Measurements from ENCODE around the gene CFAP410.

The CFAP410 gene

DNA sequence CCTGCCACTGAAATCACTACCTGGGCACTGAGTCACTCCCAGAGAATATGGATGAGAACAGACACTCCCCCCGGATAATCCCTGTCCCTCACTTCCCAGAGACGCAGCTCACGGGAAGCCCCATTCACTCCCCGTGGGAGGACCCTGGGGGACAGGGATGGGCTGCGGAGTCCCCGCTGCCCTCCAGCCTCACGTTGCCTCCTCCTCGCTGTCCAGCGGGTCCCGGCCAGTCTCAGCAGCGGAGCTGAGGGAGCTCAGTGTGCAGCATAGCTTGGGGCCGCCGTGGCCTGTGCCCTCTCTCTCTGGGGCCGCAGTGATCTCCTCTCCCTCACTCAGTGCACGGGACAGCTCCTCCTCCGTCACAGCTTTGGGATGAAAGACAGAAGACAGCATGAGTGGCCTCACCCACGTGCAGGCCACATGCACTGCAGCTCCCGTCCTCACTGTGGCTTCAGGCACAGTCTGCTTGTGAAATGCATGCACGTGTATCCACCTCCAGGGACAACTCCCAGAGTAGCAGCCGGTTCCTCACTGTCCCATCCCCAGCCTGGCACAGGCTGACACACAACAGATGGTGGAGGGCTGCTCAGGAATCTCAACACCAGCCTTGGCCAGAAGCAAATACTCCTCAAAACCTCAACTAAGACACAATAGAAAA lies 7.4 kb downstream of the CFAP410 start:
- no peak for DNase-seq (ENCODE audit: low read depth, low spot score)

DNA sequence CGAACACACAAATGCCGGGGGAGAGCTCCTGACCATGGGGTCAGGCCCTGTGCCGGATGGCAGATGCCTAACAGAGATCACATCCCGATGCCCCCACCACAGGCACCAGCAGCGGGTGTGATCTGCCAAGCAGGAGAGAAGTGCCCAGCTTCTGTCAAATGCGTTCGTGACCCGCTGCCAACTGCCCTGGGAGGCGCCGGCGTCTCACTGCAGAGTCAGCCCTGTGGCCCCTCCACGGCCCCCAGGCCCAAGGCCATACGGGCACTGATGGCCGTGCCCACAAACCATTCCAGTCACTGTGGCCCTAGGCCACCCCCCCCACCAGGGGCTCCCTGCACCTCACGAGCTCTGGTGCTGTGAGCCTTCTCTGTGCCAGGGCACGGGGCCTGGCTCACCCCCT lies 8.0 kb downstream of the CFAP410 start:
- no peak for DNase-seq (ENCODE audit: low read depth, low spot score)

DNA sequence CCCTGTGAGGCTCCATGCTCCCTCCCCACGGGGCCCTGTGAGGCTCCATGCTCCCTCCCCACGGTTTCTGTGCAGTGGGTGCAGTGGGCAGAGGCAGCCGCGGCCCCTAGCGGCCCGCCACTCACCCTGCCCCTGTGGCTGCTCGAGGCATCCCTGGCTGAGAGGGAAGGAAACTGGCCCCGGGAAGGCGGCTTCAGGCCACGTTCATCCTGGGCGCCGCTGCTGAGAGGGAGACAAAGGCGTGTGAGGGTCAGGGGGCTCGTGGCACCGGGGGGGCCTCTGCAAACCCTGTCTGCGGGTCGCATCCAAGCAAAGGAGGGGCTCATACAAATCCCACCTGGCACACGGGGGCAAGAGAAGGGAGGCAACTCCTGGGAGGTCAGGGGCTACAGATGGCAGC lies 8.5 kb downstream of the CFAP410 start:
- DNase-seq (ENCODE audit: low read depth, low spot score) = no peak

DNA sequence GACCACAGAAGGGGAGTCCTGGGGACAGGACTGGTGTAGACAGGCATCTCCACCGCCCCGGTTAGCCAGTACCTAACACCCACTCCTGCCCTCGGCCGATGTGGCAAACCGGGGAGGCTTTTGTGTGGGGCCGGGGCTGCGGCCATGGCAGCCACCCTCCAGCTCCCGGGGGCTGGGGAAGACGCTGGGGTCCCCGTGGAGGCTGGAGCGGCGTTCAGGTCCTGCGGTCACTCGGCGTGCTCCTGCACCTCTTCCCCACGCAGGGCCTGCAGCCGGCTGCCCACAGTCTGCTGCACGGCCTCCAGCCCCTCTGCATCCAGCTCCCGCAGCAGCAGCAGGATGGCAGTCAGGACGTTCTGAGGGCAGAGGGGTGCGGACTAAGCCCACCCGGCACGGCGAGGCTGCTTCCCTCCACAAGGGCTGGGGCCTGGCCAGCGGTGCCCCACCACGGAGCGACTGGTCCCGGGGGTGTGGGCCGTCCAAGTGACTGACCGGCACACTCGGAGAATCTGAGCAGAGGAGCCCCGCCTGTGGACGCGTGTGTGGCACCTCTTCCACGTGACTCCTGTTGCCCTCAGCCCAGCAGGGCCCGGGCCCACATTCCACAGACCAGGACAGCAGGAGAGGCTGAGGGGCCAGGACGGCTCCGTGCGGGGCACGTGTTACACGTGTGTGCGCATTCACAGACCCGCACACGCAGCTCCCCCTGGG lies 9.1 kb downstream of the CFAP410 start:
- DNase-seq (ENCODE audit: low read depth, low spot score) = no peak

DNA sequence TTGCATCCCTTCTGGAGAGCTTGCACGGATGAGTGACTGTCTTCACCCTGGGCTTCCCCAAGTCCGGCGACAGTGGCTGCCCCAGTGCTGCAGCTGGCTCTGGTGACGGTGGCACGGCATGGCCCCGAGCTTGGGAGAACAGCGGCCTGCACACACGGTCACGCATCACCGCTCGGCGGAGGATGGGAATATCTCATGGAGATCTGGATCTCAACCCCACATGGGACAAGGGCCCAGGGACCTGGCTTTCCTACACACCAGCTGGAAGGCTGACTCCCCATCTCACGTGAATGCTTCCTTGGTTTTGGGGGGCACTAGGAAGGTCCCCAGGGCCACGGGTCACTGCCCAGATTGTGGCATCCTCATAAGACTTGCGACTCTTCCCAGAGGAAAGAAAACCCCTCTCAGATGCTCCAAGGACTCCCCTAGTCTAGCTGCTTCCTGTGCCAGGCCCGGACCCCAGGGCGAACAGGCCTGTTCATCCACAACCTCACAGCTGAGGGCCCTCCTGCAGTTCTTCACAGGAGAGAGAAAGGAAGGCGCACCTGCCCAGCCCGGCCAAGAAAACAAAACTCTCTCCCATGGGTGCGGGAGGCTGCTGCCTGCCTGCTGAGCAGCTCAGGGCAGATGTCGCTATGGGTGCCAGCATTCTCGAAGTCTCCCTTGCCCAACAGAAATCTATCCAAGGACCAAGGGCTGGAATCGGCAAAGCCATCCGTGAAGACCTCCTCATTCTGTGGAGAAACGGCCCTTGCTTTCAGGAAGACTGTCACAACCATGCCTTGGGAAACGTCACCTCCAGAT lies 9.9 kb downstream of the CFAP410 start:
- no peak for DNase-seq (ENCODE audit: low read depth, low spot score)

DNA sequence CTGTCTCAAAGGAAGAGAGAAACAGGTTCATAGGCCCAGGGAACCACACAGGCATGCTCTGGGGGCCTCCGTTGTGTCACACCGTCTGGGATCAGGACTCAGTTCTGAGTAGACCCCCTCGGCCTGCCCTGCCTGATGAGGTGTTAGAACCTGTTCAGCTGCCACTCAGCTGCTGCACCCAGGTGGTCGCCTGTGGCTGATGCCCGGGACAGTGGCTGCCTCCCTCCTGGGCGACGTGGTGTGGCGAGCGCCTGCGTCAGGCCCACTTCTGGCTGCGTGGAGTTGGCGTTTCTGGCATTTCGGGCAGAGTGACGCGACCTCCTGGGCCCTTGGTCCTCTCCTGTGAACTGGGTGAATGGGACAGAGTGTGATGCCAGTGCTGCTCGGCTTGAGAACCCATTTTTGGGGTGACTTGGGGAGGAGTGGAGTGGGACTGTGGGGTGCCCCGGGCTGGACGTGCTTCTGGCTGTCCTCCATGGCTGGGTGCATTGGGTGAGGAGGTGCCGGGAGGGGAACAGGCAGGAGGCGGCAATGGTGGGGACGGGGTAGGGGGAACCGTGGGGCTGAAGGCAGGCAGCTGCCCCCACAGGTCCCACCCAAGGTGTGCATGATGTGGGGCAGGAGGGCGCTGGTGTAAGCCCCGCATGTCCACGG lies 10.8 kb downstream of the CFAP410 start:
- no peak for DNase-seq (ENCODE audit: low read depth, low spot score)

DNA sequence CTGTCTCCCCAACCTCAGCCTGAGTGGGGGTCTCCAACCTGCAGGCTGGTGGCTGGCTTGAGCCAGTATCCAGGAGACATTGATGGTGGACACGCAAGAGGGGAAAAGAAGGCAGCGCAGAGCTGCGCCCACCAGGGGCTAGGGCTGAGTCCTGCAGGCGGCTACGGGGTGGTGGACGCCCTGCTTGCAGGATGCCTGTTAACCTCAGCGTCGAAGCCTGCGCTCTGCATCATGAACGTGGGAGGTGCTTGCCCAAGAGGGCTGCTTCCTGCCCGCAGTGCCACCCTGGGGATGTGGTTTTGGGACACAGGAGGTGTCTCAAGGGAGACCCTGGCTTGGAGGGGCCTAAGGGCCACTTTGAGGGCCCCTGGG lies 11.6 kb downstream of the CFAP410 start:
- no peak for DNase-seq (ENCODE audit: low read depth, low spot score)

DNA sequence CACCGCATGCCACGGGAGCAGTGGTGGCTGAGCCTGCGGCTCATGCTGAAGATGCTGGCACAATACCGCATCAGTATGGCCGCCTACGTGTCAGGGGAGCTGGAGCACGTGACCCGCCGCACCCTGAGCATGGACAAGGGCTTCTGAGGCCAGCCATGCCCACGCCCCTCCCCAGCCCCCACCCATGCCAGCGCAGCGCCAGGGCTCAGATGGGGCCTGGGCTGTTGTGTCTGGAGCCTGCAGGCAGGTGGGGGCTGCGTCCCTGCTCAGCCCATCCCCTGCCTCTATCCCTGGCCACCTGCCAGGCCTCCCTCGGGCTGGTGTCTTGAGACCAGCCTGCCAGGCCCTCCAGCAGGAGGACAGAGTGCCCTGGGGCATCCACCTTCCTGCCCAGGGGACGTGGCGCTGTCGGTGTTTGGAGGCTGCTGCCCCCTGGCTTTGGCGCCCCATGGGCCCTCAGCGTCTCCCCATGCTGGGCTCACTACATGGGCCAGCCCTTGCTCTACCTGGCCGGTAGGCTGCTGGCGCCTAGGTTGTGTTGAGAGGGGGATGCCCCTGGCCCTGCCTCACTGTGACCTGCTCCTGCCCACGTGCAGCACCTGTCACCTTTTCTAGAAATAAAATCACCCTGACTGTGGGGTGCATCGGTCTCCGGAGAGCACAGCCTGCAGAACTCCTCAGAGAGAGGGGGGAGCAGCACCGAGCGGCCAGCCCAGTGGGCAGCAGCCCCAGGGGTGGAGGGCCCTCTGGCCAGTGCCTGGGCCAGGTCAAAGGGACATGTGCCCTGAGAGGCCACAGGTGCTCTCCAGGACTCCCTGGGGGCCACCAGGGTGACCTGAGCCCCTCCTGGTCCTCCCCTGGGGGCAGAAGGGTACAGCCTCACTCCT lies 12.2 kb downstream of the CFAP410 start:
- no peak for DNase-seq (ENCODE audit: low read depth, low spot score)

DNA sequence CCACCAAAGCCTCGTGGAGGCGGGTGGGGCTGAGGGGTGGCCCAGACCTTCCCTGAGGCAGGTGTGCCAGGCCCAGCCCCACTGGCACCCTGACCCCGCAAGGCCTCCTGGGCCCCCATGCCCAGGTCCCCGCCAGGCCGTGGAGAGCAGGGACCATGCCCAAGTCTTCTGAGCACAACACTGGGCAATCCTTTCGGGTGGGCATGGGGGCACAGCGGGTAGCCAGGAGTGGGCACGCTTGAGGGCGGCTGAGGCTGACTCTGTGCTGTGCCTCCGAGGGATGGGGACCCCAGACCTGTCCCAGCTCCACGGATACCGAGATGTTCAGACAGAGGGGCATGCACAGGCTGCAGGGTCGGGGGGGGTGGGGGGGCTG lies 12.9 kb downstream of the CFAP410 start:
- DNase-seq (ENCODE audit: low read depth, low spot score) = no peak

DNA sequence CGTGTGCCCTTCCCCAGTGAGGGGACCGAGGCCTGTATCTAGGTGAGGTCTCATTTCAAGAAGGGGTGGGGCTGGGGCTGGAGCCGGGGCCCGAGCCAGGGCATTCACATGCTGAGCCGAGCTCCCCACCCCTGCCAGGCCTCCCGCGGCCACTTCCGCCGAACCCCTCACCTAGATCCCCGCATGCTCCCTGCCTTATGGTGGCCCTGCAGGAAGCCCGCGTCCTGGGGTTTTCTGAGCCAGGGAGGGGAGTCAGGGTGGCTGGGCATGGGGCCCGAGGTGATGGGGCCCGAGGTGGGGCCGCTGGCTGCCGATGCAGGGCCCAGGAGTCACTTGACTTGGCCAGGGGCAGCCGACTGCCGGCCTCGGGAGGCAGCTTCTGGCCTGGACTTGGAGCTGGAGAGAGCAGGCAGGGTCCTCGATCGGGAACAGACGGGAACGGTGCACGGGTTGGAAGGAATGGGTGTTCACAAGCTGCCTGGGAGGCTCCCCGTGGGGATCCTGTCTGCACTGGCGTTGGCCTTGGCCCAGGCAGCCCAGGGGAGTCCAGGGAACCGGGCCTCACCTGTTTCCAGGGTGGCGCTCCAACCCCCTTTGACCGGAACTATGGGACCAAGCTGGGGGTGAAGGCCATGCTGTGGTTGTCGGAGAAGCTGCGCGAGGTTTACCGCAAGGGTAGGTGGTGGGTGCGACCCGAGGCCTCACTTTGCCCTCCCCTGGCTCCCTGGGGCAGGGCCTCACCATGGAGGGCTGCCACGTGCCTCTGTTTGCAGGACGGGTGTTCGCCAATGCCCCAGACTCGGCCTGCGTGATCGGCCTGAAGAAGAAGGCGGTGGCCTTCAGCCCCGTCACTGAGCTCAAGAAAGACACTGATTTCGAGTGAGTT lies 13.6 kb downstream of the CFAP410 start:
- DNase-seq (ENCODE audit: low read depth, low spot score) = no peak

DNA sequence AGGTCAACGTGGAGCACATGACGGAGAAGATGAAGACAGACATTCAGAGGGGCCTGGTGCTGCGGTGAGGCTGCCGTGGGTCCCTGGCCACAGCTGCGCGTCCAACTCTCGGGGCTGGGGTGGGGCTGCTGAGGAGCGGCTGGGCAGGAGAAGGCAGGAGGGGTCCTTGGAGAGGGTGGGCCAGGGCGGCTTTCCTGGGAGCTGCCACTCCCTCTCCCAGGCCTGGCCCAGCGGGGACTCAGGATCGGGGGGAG lies 14.4 kb downstream of the CFAP410 start:
- no peak for DNase-seq (ENCODE audit: low read depth, low spot score)

DNA sequence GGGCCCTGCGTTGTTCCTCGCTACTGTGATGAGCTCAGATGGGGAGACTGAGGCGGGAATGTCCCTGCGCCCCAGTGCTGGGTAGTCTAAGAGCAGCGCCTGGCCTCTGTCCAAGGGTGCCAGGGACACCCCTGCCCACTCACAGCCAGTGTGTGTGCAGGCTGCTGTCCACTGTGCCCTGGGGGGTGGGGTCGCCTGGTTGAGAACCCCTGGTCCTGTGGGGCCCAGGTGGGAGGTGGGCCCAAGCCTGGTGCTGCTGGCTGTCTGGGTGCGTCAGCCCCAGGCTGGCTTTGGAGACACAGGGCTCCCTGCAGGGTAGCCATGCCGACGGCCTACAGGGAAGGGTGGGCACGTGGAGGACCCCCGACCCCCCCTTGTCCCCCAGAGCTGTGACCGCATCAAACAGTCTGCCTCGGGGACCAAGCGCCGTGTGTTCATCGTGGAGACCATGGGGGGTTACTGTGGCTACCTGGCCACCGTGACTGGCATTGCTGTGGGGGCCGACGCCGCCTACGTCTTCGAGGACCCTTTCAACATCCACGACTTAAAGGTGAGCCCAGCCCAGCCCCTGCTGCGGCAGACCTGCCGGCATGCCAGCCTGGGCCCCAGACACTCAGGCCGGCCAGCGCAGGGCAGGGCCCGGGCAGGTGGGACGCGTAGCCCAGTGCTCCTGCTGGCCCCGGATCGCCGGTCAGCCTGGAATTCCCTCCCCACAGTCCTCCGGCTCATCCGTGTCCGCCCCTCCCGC lies 14.9 kb downstream of the CFAP410 start:
- no peak for DNase-seq (ENCODE audit: low read depth, low spot score)

DNA sequence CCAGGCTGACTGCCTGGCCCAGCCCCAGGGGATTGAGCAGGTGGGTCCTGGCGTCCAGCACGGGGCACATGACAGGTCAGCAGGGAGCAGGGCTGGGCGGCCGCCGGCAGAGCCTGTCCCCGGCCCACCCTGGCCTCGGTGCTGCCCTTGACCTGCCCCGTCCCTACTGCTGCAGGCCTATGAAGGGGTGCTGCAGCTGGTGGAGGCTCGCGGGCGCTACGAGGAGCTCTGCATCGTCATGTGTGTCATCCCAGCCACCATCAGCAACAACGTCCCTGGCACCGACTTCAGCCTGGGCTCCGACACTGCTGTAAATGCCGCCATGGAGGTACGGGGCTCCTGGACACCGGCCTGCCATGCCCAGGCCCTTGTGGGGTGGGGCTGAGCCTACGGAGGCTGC lies 15.6 kb downstream of the CFAP410 start:
- DNase-seq (ENCODE audit: low read depth, low spot score) = no peak

DNA sequence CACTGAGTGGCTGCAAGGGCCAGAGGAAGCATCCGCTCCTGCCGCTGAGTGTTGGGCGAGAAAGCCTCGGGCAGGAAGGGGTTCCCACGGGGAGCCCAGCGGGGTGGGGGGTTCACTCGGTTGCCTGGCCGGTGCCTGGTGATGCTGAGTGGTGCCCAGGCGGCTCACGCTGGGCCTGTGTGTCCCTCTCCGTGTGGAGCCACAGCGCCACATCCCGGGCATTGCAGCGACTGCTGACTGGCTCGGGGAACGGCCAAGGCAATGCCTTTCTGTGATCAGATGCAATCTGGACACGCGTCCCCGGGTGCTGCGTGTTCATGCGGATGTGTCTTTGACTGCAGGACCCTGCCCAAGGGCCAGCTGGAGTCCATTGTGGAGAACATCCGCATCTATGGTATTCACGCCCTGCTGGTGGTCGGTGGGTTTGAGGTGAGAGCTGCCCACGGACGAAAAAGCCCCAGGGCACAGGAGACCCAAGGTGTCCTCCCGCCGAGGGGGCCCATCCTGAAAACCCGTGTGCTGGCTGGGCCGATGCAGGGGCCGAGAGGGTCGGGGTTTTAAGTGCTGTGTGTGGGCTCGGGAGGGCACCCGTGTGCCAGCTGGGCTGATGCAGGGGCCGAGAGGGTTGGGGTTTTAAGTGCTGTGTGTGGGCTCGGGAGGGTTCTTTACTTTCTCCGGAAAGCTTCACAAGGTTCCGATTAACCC lies 16.4 kb downstream of the CFAP410 start:
- no peak for DNase-seq (ENCODE audit: low read depth, low spot score)

DNA sequence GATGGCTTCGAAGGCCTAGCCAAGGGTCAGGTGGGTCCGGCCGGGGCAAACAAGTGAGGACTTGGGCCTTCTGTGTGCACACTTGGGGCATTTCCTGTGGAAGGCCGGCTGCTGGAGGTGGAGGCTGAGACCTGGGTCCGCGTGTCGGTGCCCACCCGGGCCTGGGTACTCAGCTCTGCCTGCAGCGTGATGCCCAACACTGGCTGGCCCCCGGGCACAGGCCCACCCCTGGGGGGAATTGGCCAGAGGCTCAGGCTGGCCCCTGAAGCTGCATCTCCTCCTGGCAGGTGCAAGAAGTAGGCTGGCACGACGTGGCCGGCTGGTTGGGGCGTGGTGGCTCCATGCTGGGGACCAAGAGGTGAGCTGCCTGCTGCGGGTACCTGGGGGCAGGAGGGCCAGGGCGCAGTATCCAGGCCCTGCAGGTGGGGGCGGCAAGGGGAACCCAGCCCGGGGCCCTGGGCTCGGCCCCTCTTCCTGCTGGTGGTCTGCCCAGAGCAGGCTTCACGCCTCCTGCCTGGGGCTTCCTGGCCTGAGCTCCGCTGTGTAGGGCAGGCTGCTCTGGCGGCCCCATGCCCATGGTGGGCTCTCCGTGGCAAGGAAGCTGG lies 17.2 kb downstream of the CFAP410 start:
- DNase-seq (ENCODE audit: low read depth, low spot score) = no peak

DNA sequence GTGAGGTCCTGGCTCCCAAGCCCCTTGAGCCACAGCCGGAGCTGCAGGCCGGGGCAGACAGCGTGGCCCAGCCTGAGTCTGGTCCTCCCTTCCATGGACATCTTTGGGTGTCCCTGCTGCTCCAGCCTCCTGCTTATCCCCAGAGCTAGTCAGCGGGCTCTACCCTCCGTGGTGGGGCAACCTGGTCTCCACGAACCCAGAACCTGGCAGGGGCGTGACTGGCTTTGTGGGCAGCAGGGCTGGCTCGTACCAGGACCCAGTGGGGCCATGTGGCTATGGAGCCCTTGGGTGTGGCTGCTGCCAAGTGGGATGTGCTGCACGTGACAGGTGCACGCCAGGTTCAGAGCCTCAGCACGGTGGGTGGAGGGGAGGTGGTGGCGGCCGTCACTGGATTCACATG lies 18.3 kb downstream of the CFAP410 start:
- DNase-seq (ENCODE audit: low read depth, low spot score) = no peak

DNA sequence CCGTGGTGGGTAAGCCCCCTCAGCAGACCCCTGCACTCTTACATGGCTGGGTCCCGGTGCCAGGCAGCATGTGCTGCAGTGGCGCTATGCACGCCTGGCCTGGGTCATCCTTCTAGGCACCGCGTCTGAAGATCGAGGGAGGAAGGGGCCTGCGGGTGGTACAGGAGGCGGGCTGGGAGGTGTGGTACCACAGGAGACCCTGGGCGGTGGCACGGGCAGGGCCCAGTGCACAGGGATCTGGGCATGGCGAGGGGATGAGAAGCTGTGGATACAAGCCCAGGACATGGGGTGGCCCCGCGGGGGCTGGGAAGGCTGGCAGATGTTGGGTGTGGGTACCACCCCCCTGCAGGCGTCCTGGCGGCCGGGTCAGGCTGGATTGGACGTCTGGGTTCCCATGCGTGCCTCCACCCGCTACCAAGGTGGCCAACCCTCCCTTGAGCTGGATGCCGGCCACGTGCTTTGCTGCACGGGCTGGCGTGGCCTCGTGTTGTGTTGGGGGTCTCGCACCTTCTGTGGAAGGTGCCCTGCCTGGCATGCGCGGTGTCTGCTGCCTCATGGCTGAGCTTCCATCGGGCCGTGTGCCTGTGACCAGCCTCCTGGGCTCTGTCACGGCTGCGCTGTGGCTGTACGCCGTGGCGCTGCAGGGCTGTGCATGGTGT lies 19.7 kb downstream of the CFAP410 start:
- no peak for DNase-seq (ENCODE audit: low read depth, low spot score)

Data from brain pericyte (primary cell).